H9 (cell line): ENCODE measurements around the gene TMEM176A. TPM values are rescaled to one million over a fixed set of nuclear protein-coding genes. Genes with fewer than 3 reads are reported as not detected.

Experiments
- DNase-seq: peaks from one replicate; pipeline ENCODE4 v3.0.0-alpha.2; 2017
- H2AFZ ChIP-seq: one replicate; pipeline ENCODE4 v1.6.1; 2013; ENCODE audit warnings: mild to moderate bottlenecking, low read length, control low read depth, moderate library complexity
- H2AK5ac ChIP-seq: 2 replicates; pipeline ENCODE4 v1.6.1; 2013; ENCODE audit warnings: low read length, control low read depth, mixed read lengths; ENCODE audit not compliant: insufficient read length
- H2BK120ac ChIP-seq: one replicate; pipeline ENCODE4 v1.6.1; 2013; ENCODE audit warnings: low read depth, mild to moderate bottlenecking, low read length, control low read depth, inconsistent platforms; ENCODE audit not compliant: poor library complexity, severe bottlenecking
- H2BK12ac ChIP-seq: 2 replicates; pipeline ENCODE4 v1.6.1; 2013; ENCODE audit warnings: low read length, control low read depth, mixed read lengths, low read depth; ENCODE audit not compliant: insufficient read length
- H2BK15ac ChIP-seq: 2 replicates; pipeline ENCODE4 v1.6.1; 2013; ENCODE audit warnings: low read depth, low read length, control low read depth
- H2BK20ac ChIP-seq: one replicate; pipeline ENCODE4 v1.6.1; 2013; ENCODE audit warnings: low read depth, mild to moderate bottlenecking, low read length, control low read depth, inconsistent platforms; ENCODE audit not compliant: poor library complexity, severe bottlenecking
- H2BK5ac ChIP-seq: 2 replicates; pipeline ENCODE4 v1.6.1; 2013; ENCODE audit warnings: low read length, control low read depth, mixed read lengths; ENCODE audit not compliant: insufficient read length
- H3K14ac ChIP-seq: 2 replicates; pipeline ENCODE4 v1.6.1; 2013; ENCODE audit warnings: low read length, control low read depth; ENCODE audit not compliant: insufficient read depth
- H3K18ac ChIP-seq: 2 replicates; pipeline ENCODE4 v1.6.1; 2013; ENCODE audit warnings: low read depth, mild to moderate bottlenecking, mixed read lengths, low read length, control low read depth; ENCODE audit not compliant: insufficient read length
- H3K23ac ChIP-seq: 2 replicates; pipeline ENCODE4 v1.6.1; 2013; ENCODE audit warnings: low read length, control low read depth, mixed read lengths, low read depth; ENCODE audit not compliant: insufficient read length
- H3K23me2 ChIP-seq: 2 replicates; pipeline ENCODE4 v1.6.1; 2013; ENCODE audit warnings: low read depth, mild to moderate bottlenecking, mixed read lengths, low read length, control low read depth; ENCODE audit not compliant: insufficient read length, poor library complexity, severe bottlenecking
- H3K27ac ChIP-seq: 2 replicates; pipeline ENCODE4 v1.5.1; 2013; ENCODE audit warnings: low read length, control low read depth, mixed read lengths, low read depth; ENCODE audit not compliant: insufficient read length
- H3K27me3 ChIP-seq: 2 replicates; pipeline ENCODE4 v1.6.1; 2013; ENCODE audit warnings: low read length, control low read depth, inconsistent platforms; ENCODE audit not compliant: insufficient read depth
- H3K4ac ChIP-seq: 2 replicates; pipeline ENCODE4 v1.6.1; 2013; ENCODE audit warnings: low read depth, mild to moderate bottlenecking, control low read depth, inconsistent platforms, low read length, moderate library complexity
- H3K4me1 ChIP-seq: 2 replicates; pipeline ENCODE4 v1.6.1; 2013; ENCODE audit warnings: low read length, control low read depth, inconsistent platforms; ENCODE audit not compliant: insufficient read depth
- H3K4me2 ChIP-seq: 2 replicates; pipeline ENCODE4 v1.6.1; 2013; ENCODE audit warnings: low read length, control low read depth, mixed read lengths; ENCODE audit not compliant: insufficient read length, insufficient read depth
- H3K56ac ChIP-seq: 2 replicates; pipeline ENCODE4 v1.6.1; 2013; ENCODE audit warnings: low read depth, mild to moderate bottlenecking, mixed read lengths, low read length, control low read depth; ENCODE audit not compliant: insufficient read length
- H3K79me1 ChIP-seq: 2 replicates; pipeline ENCODE4 v1.6.1; 2013; ENCODE audit warnings: low read depth, mild to moderate bottlenecking, moderate library complexity, low read length, control low read depth, inconsistent platforms; ENCODE audit not compliant: insufficient read depth, poor library complexity, severe bottlenecking
- H3K79me2 ChIP-seq: 2 replicates; pipeline ENCODE4 v1.6.1; 2013; ENCODE audit warnings: low read length, control low read depth, inconsistent platforms; ENCODE audit not compliant: insufficient read depth
- H3K9ac ChIP-seq: 2 replicates; pipeline ENCODE4 v1.6.1; 2013; ENCODE audit warnings: low read length, control low read depth, mixed read lengths; ENCODE audit not compliant: insufficient read length; ENCODE audit errors: extremely low read depth
- H3K9me3 ChIP-seq: one replicate; pipeline ENCODE4 v1.6.1; 2013; ENCODE audit warnings: low read depth, low read length, inconsistent platforms; ENCODE audit not compliant: control insufficient read depth
- H3T11ph ChIP-seq: one replicate; pipeline ENCODE4 v1.6.1; 2013; ENCODE audit warnings: mild to moderate bottlenecking, low read length, control low read depth, inconsistent platforms
- H4K20me1 ChIP-seq: one replicate; pipeline ENCODE4 v1.6.1; 2013; ENCODE audit not compliant: control insufficient read depth, insufficient read length, insufficient read depth
- H4K5ac ChIP-seq: 2 replicates; pipeline ENCODE4 v1.6.1; 2013; ENCODE audit warnings: low read depth, mild to moderate bottlenecking, mixed read lengths, low read length, control low read depth; ENCODE audit not compliant: insufficient read length
- H4K8ac ChIP-seq: replicated peaks from 2 replicates; pipeline ENCODE4 v1.6.1; 2013; ENCODE audit warnings: low read length, control low read depth, mixed read lengths, low read depth; ENCODE audit not compliant: insufficient read length
- H4K91ac ChIP-seq: 2 replicates; pipeline ENCODE4 v1.6.1; 2013; ENCODE audit warnings: low read depth, mild to moderate bottlenecking, moderate library complexity, mixed read lengths, low read length, control low read depth; ENCODE audit not compliant: insufficient read length
- H3K27ac Mint-ChIP-seq, 3 experiments: 2 replicates in 2 of 3; 3 replicates in 1 of 3; pipeline ENCODE4 v1.8.0; 2020 to 2021; ENCODE audit warnings: mixed read lengths in 3 of 3, mild to moderate bottlenecking in 1 of 3, moderate library complexity in 1 of 3
- H3K27me3 Mint-ChIP-seq: 2 replicates; pipeline ENCODE4 v1.8.0; 2021; ENCODE audit warnings: low read depth, mild to moderate bottlenecking, moderate library complexity, mixed read lengths
- H3K36me3 Mint-ChIP-seq, 3 experiments: 2 replicates in 2 of 3; 3 replicates in 1 of 3; pipeline ENCODE4 v1.8.0; 2020 to 2021; ENCODE audit warnings: low read depth in 3 of 3, mixed read lengths in 3 of 3; ENCODE audit not compliant: insufficient read depth in 1 of 3
- H3K4me1 Mint-ChIP-seq, 2 experiments: 2 replicates each; pipeline ENCODE4 v1.8.0; 2020; ENCODE audit warnings: mixed read lengths in 2 of 2
- H3K4me3 Mint-ChIP-seq, 2 experiments: 2 replicates in 1 of 2; 3 replicates in 1 of 2; pipeline ENCODE4 v1.8.0; 2020 to 2021; ENCODE audit warnings: mild to moderate bottlenecking in 2 of 2, mixed read lengths in 2 of 2, moderate library complexity in 1 of 2
- H3K9me3 Mint-ChIP-seq, 2 experiments: 2 replicates in 1 of 2; 3 replicates in 1 of 2; pipeline ENCODE4 v1.8.0; 2020; ENCODE audit warnings: mild to moderate bottlenecking in 2 of 2, mixed read lengths in 2 of 2, moderate library complexity in 1 of 2
- CTCF ChIP-seq: fragments of 200-600 bp; sonication (generic); conservative IDR thresholded peaks from 3 replicates; pipeline ENCODE4 v1.8.0; 2021; ENCODE audit warnings: antibody characterized with exemption, mild to moderate bottlenecking
- WGBS: extraction: QIAGEN DNeasy Blood & Tissue Kit; methylation state at CpG from one replicate; pipeline ENCODE4 v1.1.7; 2013; ENCODE audit warnings: missing lambda C conversion rate, low lambda C conversion rate, mixed read lengths; ENCODE audit not compliant: insufficient read length; ENCODE audit errors: extremely low coverage; 5-methylcytosine and 5-hydroxymethylcytosine counted together
- total RNA-seq: library from RNA; stranded (reverse); gene quantifications from 2 replicates; pipeline ENCODE4 v1.2.1, GENCODE V29; 2021

The TMEM176A gene
- total RNA-seq, 1 experiment from 2014 or later: not detected

GRCh38 chr7:150829426-150829825 is 28.9 kb downstream of the TMEM176A start:
- no CpG with 5 or more reads among the region's 1 CpG for WGBS
- Histone ChIP-seq H2AK5ac (no peak overlapping the region), H3K9me3 (no peaks in the 10 kb centered on the region), H2BK5ac (no peak overlapping the region), H4K8ac (no peak overlapping the region), H3K56ac (no peak overlapping the region), H3K23ac (no peak overlapping the region), H3K18ac (no peak overlapping the region), H3K9ac (no peak overlapping the region), H3K4me2 (no peak overlapping the region), H3K27ac (no peak overlapping the region), H4K5ac (no peak overlapping the region), H4K91ac (no peak overlapping the region), H3K23me2 (no peaks in the 10 kb centered on the region), H3K14ac (no peak overlapping the region), H2BK12ac (no peak overlapping the region), H2BK20ac (no peak overlapping the region), H3T11ph (no peak overlapping the region), H3K4me1 (no peaks in the 10 kb centered on the region), H4K20me1 (no peaks in the 10 kb centered on the region), H2BK120ac (no peak overlapping the region), H3K4ac (no peak overlapping the region), H2BK15ac (no peak overlapping the region), H3K79me2 (no peaks in the 10 kb centered on the region), H3K79me1 (no peaks in the 10 kb centered on the region), H2AFZ (no peak overlapping the region), H3K27me3 (no peaks in the 10 kb centered on the region)
- peaks cover 48% of the 10 kb centered on the region for H3K27me3 Mint-ChIP-seq
- H3K4me1 Mint-ChIP-seq: no peaks in the 10 kb centered on the region
- no peaks in the 10 kb centered on the region; a peak in 2 of 5 replicates for H3K9me3 Mint-ChIP-seq
- H3K4me3 Mint-ChIP-seq: no peak overlapping the region
- no peaks in the 10 kb centered on the region for H3K36me3 Mint-ChIP-seq
- DNase-seq: no peak
- no peak for TF ChIP-seq CTCF
- H3K27ac Mint-ChIP-seq: no peak overlapping the region
